Bronchial epithelial cell (primary cell): ENCODE results near the gene MROH2A. TPM values are rescaled to one million over a fixed set of nuclear protein-coding genes. Genes with fewer than 3 reads are reported as not detected.

Experiments
- DNase-seq: peaks from one replicate; pipeline ENCODE4 v3.0.0-alpha.2; 2010; ENCODE audit warnings: low read depth
- FAIRE-seq: peaks from 2 replicates; lab custom pipeline; 2011; peaks lifted over from hg19 to GRCh38; lab: Jason Lieb, UNC
- H3K27me3 ChIP-seq: 2 replicates; pipeline ENCODE4 v1.5.1; 2011; ENCODE audit warnings: low read length; ENCODE audit not compliant: control insufficient read depth, insufficient read depth
- H3K36me3 ChIP-seq: 2 replicates; pipeline ENCODE4 v1.5.1; 2011; ENCODE audit warnings: low read length; ENCODE audit not compliant: control insufficient read depth, insufficient read depth
- H3K4me3 ChIP-seq: 2 replicates; pipeline ENCODE4 v1.5.1; 2011; ENCODE audit warnings: mild to moderate bottlenecking, low read depth, low read length, control low read depth
- CTCF ChIP-seq: IDR thresholded peaks from 2 replicates; pipeline ENCODE4 v1.5.1; 2011; ENCODE audit warnings: mild to moderate bottlenecking, moderate library complexity, low read length, control low read depth, inconsistent platforms; ENCODE audit not compliant: insufficient read depth, severe bottlenecking
- total RNA-seq: library from RNA; depleted of rRNA; stranded (reverse); fragments of >200 nt; gene quantifications from 2 replicates; pipeline ENCODE4 v1.2.1, GENCODE V29; 2014

The MROH2A gene
- total RNA-seq, 1 donor from 2014 or later, result not detected

GRCh38 chr2:233882353-233882752, 104.2 kb downstream of the MROH2A start:
- TF ChIP-seq CTCF, result no peak
- Histone ChIP-seq H3K36me3 (no peaks in the 10 kb centered on the region), H3K4me3 (no peak overlapping the region), H3K27me3 (no peaks in the 10 kb centered on the region)
- no peak for FAIRE-seq
- no peak for DNase-seq

Other genes with a start within 250 kb of the MROH2A start
- 21.1 and 27.0 TPM in 2 replicates for gene USP40, start 211.5 kb upstream of the MROH2A start, total RNA-seq
- under 0.01 TPM in 2 replicates for gene UGT1A8, start 160.7 kb upstream of the MROH2A start, total RNA-seq
- not detected in 2 replicates for gene UGT1A10, start 141.9 kb upstream of the MROH2A start, total RNA-seq
- 0.26 TPM in 1 of 2 replicates, not detected in the other for gene UGT1A9, start 106.4 kb upstream of the MROH2A start, total RNA-seq
- gene UGT1A7, start 96.4 kb upstream of the MROH2A start, total RNA-seq, result 0.53 and 2.2 TPM in 2 replicates
- gene UGT1A6, start 85.4 kb upstream of the MROH2A start, total RNA-seq, result 12.9 and 43.0 TPM in 2 replicates
- 0.26 and 3.3 TPM in 2 replicates for gene UGT1A5, start 65.4 kb upstream of the MROH2A start, total RNA-seq
- gene UGT1A4, start 59.6 kb upstream of the MROH2A start, total RNA-seq, result 0.26 and 2.9 TPM in 2 replicates
- 2.7 TPM in 1 of 2 replicates, not detected in the other for gene UGT1A3, start 49.3 kb upstream of the MROH2A start, total RNA-seq
- gene UGT1A1, start 18.1 kb upstream of the MROH2A start, total RNA-seq, result under 0.01 and 1.5 TPM in 2 replicates
- gene HJURP, start 76.2 kb downstream of the MROH2A start, total RNA-seq, result under 0.01 and 0.13 TPM in 2 replicates
- gene TRPM8, start 139.0 kb downstream of the MROH2A start, total RNA-seq, result not detected in 2 replicates